HCT116 (cell line): ENCODE measurements around the gene DCP2. TPM values are rescaled to one million over a fixed set of nuclear protein-coding genes. Genes with fewer than 3 reads are reported as not detected.

Experiments used
- ATAC-seq: fragments of 200-7000 bp; cut with Tn5 transposase; 2 replicates; pipeline ENCODE4 v1.9.1; 2020; ENCODE audit warnings: mild to moderate bottlenecking, moderate library complexity
- BruUV-seq: library from RNA; stranded (reverse); fragments of 400-500 nt; replicated peaks from 2 replicates; lab custom pipeline; 2021; lab: Mats Ljungman, UMichigan
- CTCF ChIA-PET: fragments of 300-600 bp; sonication (Branson Sonifier 250); formaldehyde crosslinking; loops from one replicate; lab custom pipeline; 2021; ENCODE audit warnings: antibody characterized with exemption; lab: Charles Lee
- POLR2A ChIA-PET: fragments of 300-600, 350-600 bp; sonication (Branson Sonifier 250); formaldehyde crosslinking; loops from one replicate; lab custom pipeline; 2021; ENCODE audit warnings: antibody characterized with exemption; lab: Charles Lee
- RAD21 ChIA-PET, 2 experiments: fragments of 300-600 bp; sonication (Branson Sonifier 250); formaldehyde crosslinking; loops; one replicate each; lab custom pipeline; 2023; ENCODE audit warnings: low total read pairs in 2 of 2; ENCODE audit not compliant: uncharacterized antibody in 2 of 2, unreplicated experiment in 2 of 2, low non-redundant PET in 1 of 2; lab: Charles Lee
- DNase-seq: peaks from one replicate; pipeline ENCODE4 v3.0.0-alpha.2; 2010; ENCODE audit warnings: low read depth, low spot score
- H2AFZ ChIP-seq: fragments of 200-600 bp; shearing (Covaris generic), sonication (generic); 2 replicates; pipeline ENCODE4 v1.6.1; 2017; ENCODE audit warnings: low read depth, mixed run types, mixed read lengths, antibody characterized with exemption, low read length; ENCODE audit not compliant: poor library complexity, severe bottlenecking
- H3K27ac ChIP-seq: 2 replicates; pipeline ENCODE4 v1.5.1; 2012; ENCODE audit warnings: low read depth, low read length
- H3K27me3 ChIP-seq: fragments of 200-600 bp; sonication (generic); 2 replicates; pipeline ENCODE4 v1.6.1; 2016; ENCODE audit warnings: mixed run types, low read length, mixed read lengths; ENCODE audit not compliant: insufficient read depth
- H3K36me3 ChIP-seq, 2 experiments: fragments of 200-500 bp in 1 of 2; fragments of 200-600 bp in 1 of 2; sonication (Bioruptor generic) in 1 of 2; sonication (generic) in 1 of 2; 2 replicates each; pipeline versions ENCODE4 v1.5.1 to v1.6.1; 2014 to 2016; ENCODE audit warnings: low read length in 2 of 2, inconsistent platforms in 1 of 2, mixed read lengths in 1 of 2, mixed run types in 1 of 2; ENCODE audit not compliant: insufficient read depth in 2 of 2, control insufficient read depth in 1 of 2
- H3K4me1 ChIP-seq, 2 experiments: fragments of 200-600 bp in 1 of 2; sonication (generic) in 1 of 2; 2 replicates each; pipeline versions ENCODE4 v1.5.1 to v1.6.1; 2012 to 2017; ENCODE audit warnings: low read length in 2 of 2, inconsistent platforms in 1 of 2, mild to moderate bottlenecking in 1 of 2, mixed read lengths in 1 of 2, mixed run types in 1 of 2, moderate library complexity in 1 of 2; ENCODE audit not compliant: insufficient read depth in 2 of 2, control insufficient read depth in 1 of 2
- H3K4me2 ChIP-seq: fragments of 200-600 bp; sonication (generic); 2 replicates; pipeline ENCODE4 v1.6.1; 2017; ENCODE audit warnings: mixed run types, low read length, mixed read lengths
- H3K4me3 ChIP-seq, 2 experiments: fragments of 200-600 bp in 1 of 2; sonication (generic) in 1 of 2; replicated peaks in 1 of 2; 2 replicates each; pipeline ENCODE4 v1.5.1; 2011 to 2016; ENCODE audit warnings: low read length in 2 of 2, control low read depth in 1 of 2, low read depth in 1 of 2, mild to moderate bottlenecking in 1 of 2, mixed read lengths in 1 of 2, mixed run types in 1 of 2
- H3K79me2 ChIP-seq: fragments of 200-600 bp; sonication (generic); 2 replicates; pipeline ENCODE4 v1.6.1; 2017; ENCODE audit warnings: mild to moderate bottlenecking, mixed run types, low read length, moderate library complexity, mixed read lengths; ENCODE audit not compliant: insufficient read depth
- H3K9ac ChIP-seq: fragments of 200-600 bp; sonication (generic); 2 replicates; pipeline ENCODE4 v1.6.1; 2016; ENCODE audit warnings: low read length, mixed read lengths
- H3K9me2 ChIP-seq: fragments of 200-600 bp; sonication (generic), shearing (Covaris generic); 2 replicates; pipeline ENCODE4 v1.6.1; 2017; ENCODE audit warnings: mixed run types, mild to moderate bottlenecking, moderate library complexity; ENCODE audit not compliant: insufficient read depth
- H3K9me3 ChIP-seq, 2 experiments: fragments of 200-500 bp in 1 of 2; fragments of 200-600 bp in 1 of 2; sonication (Bioruptor generic) in 1 of 2; sonication (generic) in 1 of 2; 2 replicates each; pipeline ENCODE4 v1.6.1; 2014 to 2017; ENCODE audit warnings: low read length in 2 of 2, mixed read lengths in 2 of 2, inconsistent platforms in 1 of 2, low read depth in 1 of 2, mild to moderate bottlenecking in 1 of 2, mixed run types in 1 of 2, moderate library complexity in 1 of 2; ENCODE audit not compliant: control insufficient read depth in 1 of 2, insufficient read depth in 1 of 2
- H4K20me1 ChIP-seq: fragments of 200-600 bp; sonication (generic), shearing (Covaris generic); 2 replicates; pipeline ENCODE4 v1.6.1; 2017; ENCODE audit warnings: mixed run types, mild to moderate bottlenecking, moderate library complexity; ENCODE audit not compliant: insufficient read depth
- CEBPB ChIP-seq: IDR thresholded peaks from 2 replicates; pipeline ENCODE4 v1.6.1; 2012; ENCODE audit warnings: low read depth
- CTCF ChIP-seq, 3 experiments: fragments of 200-600 bp in 1 of 3; sonication (generic) in 1 of 3; IDR thresholded peaks in 2 of 3; conservative IDR thresholded peaks in 1 of 3; 2 replicates each; pipeline ENCODE4 v1.5.1; 2012 to 2017; ENCODE audit warnings: low read depth in 2 of 3, low read length in 2 of 3, antibody characterized with exemption in 1 of 3, borderline replicate concordance in 1 of 3, control low read depth in 1 of 3, mild to moderate bottlenecking in 1 of 3, mixed read lengths in 1 of 3, mixed run types in 1 of 3, moderate library complexity in 1 of 3; ENCODE audit not compliant: insufficient read depth in 1 of 3
- EGR1 ChIP-seq: IDR thresholded peaks from 2 replicates; pipeline ENCODE4 v1.6.1; 2012; ENCODE audit warnings: low read depth
- ELF1 ChIP-seq: IDR thresholded peaks from 2 replicates; pipeline ENCODE4 v1.6.1; 2012; ENCODE audit warnings: low read depth, borderline replicate concordance
- EZH2 ChIP-seq: fragments of 200-600 bp; sonication (generic); IDR thresholded peaks from 2 replicates; pipeline ENCODE4 v1.6.1; 2017; ENCODE audit warnings: antibody characterized with exemption, mixed run types
- MAX ChIP-seq: IDR thresholded peaks from 2 replicates; pipeline ENCODE4 v1.6.1; 2012
- POLR2AphosphoS5 ChIP-seq: IDR thresholded peaks from 2 replicates; pipeline ENCODE4 v1.6.1; 2011; ENCODE audit warnings: mild to moderate bottlenecking, low read depth, low read length, moderate library complexity
- REST ChIP-seq: IDR thresholded peaks from 2 replicates; pipeline ENCODE4 v1.6.1; 2012; ENCODE audit warnings: low read depth
- SIN3A ChIP-seq: IDR thresholded peaks from 2 replicates; pipeline ENCODE4 v1.6.1; 2012; ENCODE audit warnings: low read depth
- SP1 ChIP-seq: IDR thresholded peaks from 2 replicates; pipeline ENCODE4 v1.6.1; 2012; ENCODE audit warnings: low read depth
- SRF ChIP-seq: IDR thresholded peaks from 2 replicates; pipeline ENCODE4 v1.6.1; 2012; ENCODE audit warnings: low read depth
- TCF7L2 ChIP-seq: IDR thresholded peaks from 2 replicates; pipeline ENCODE4 v1.7.0; 2011; ENCODE audit warnings: borderline replicate concordance, inconsistent platforms; ENCODE audit not compliant: insufficient read depth, insufficient read length; ENCODE audit errors: extremely low read depth
- YY1 ChIP-seq: IDR thresholded peaks from 2 replicates; pipeline ENCODE4 v1.6.1; 2011; ENCODE audit warnings: low read length, low read depth, moderate library complexity, mild to moderate bottlenecking; ENCODE audit not compliant: insufficient replicate concordance; ENCODE audit errors: extremely low read depth
- ZFX ChIP-seq: fragments of 450-650 bp; IDR thresholded peaks from 2 replicates; pipeline ENCODE4 v1.6.1; 2017
- ZNF274 ChIP-seq: fragments of 200-500 bp; sonication (Bioruptor generic); IDR thresholded peaks from 2 replicates; pipeline ENCODE4 v1.6.1; 2014; ENCODE audit warnings: mild to moderate bottlenecking, low read depth, low read length, inconsistent platforms
- intact Hi-C: fragments of 100-400 bp; cut with micrococcal nuclease; formaldehyde crosslinking; loops from 2 replicates; pipeline ENCODE4 v1.10.0; 2022
- total RNA-seq: library from RNA; stranded (reverse); gene quantifications from one replicate; pipeline ENCODE4 v1.2.1, GENCODE V29; 2021; ENCODE audit not compliant: unreplicated experiment

DCP2 gene
- total RNA-seq, 1 experiment from 2014 or later: 57.1 TPM

GRCh38 chr5:113064806-113065205 is 88.2 kb downstream of the DCP2 start:
- ATAC-seq: no peak
- CTCF ChIA-PET: no interaction called here
- BruUV-seq: no TSS peak

GRCh38 chr5:113065626-113066025 is 89.0 kb downstream of the DCP2 start:
- Histone ChIP-seq H3K4me1 (peaks cover 4 to 5% of the 10 kb centered on the region in 2 experiments; a peak in 2 of 4 replicates), H2AFZ (no peak overlapping the region), H3K36me3 (no peaks in the 10 kb centered on the region), H3K79me2 (no peaks in the 10 kb centered on the region), H3K4me2 (0 out of 2 replicates have a peak overlapping the region, but pooled peaks have one; percentile 9), H3K27me3 (no peaks in the 10 kb centered on the region), H4K20me1 (no peaks in the 10 kb centered on the region), H3K9me2 (no peaks in the 10 kb centered on the region), H3K9me3 (no peaks in the 10 kb centered on the region), H3K4me3 (no peak overlapping the region), H3K9ac (no peak overlapping the region), H3K27ac (no peak overlapping the region)
- peak; percentile 77 for ATAC-seq
- no peak for DNase-seq
- intact Hi-C loops: no loop called here
- CTCF ChIA-PET: no interaction called here
- no TSS peak for BruUV-seq
- POLR2A ChIA-PET: no interaction called here
- RAD21 ChIA-PET: no interaction called here
- TF ChIP-seq ELF1: no peak
- no peak for TF ChIP-seq CTCF (IDR thresholded peaks at IDR 0.05 in 2 of 3, conservative IDR thresholded peaks at IDR 0.05 in 1 of 3; ENCODE audit: borderline replicate concordance in 1 of 3, insufficient read depth in 1 of 3, low read depth in 2 of 3, low read length in 2 of 3)
- no peak for TF ChIP-seq ZNF274
- no peak for TF ChIP-seq EGR1
- TF ChIP-seq EZH2: no peak
- no peak for TF ChIP-seq YY1
- TF ChIP-seq TCF7L2: no peak
- TF ChIP-seq REST: no peak
- no peak for TF ChIP-seq SP1
- TF ChIP-seq SRF: no peak
- no peak for TF ChIP-seq ZFX
- no peak for TF ChIP-seq POLR2AphosphoS5
- TF ChIP-seq MAX: no peak
- no peak for TF ChIP-seq SIN3A
- no peak for TF ChIP-seq CEBPB

More at GRCh38 chr5:113064806-113065205, 88.2 kb downstream of the DCP2 start:
- H3K9ac ChIP-seq: no peak overlapping the region
- intact Hi-C loops: no loop called here
- no peak overlapping the region for H3K4me2 ChIP-seq
- H2AFZ ChIP-seq: no peak overlapping the region
- H3K4me3 ChIP-seq: no peak overlapping the region
- ChIA-PET RAD21 (no interaction called here), POLR2A (no interaction called here)
- no peaks in the 10 kb centered on the region for H3K9me3 ChIP-seq
- H3K4me1 ChIP-seq: peaks cover 4 to 5% of the 10 kb centered on the region in 2 experiments; a peak in 2 of 4 replicates
- H3K36me3 ChIP-seq: no peaks in the 10 kb centered on the region
- H3K79me2 ChIP-seq: no peaks in the 10 kb centered on the region
- no peak for DNase-seq
- H3K9me2 ChIP-seq: no peaks in the 10 kb centered on the region
- no peaks in the 10 kb centered on the region for H4K20me1 ChIP-seq
- no peaks in the 10 kb centered on the region for H3K27me3 ChIP-seq
- TF ChIP-seq POLR2AphosphoS5: no peak
- TF ChIP-seq EGR1: no peak
- no peak overlapping the region for H3K27ac ChIP-seq
